NCI-H2196 (cell line): ENCODE measurements around the gene LAMC1.

ENCODE experiments used
- DNase-seq: peaks from one replicate; lab custom pipeline; 2025; ENCODE audit not compliant: unreplicated experiment; lab: John Stamatoyannopoulos, UW

The LAMC1 gene

DNA sequence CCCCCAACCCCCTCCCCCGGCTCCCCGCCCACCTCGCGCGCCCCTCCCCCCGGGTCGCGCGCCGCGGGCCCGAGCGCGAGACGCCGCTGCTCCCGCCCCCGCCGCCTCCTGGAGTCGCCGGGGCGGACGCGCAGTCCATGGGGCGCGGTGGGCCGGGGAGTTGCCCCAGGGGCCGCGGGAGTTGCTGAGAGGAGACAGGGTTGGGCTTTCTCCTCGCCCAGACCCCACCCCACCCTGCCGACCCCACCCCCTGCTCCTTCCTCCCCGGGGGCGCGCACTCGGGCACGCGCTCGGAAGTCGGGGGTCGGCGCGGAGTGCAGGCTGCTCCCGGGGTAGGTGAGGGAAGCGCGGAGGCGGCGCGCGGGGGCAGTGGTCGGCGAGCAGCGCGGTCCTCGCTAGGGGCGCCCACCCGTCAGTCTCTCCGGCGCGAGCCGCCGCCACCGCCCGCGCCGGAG, at the start of gene LAMC1:
Gene LAMC1, plus strand, starts transcription at position 275 of the 455 bp plus-strand sequence. CDS start 297 bp downstream, outside the sequence.
- peak; percentile 67 for DNase-seq

DNA sequence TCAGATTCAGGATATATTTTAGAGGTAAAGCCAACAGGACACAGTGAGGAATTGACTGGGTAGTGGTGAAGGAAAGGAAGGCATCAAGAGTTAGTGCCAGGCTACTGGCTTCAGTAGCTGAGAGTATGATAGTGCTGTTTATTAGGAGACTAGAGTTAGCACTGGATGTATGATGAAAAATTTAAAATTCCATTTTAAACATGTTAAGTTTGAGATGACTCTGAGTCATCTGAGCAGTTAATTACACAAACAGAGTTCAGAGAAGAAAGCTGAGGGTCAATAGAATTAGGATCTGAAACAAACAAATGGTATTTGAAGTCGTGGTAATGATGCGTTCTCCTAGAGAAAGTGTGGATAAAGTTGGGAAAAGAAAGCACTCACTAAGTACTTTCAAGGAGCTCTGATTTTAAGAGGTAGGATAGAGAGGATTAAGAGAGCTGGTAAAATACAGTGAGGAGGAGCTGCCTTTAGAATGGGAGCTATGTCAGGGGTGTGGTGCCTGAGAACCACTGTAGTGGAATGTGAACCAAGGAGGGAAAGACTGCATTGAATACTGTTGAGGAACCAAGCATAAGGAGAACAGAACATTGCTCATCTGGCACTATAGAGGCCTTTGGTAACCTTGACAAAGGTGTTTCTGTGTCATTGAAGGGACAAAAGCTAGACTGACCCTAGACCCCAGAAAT, 48.6 kb upstream of the LAMC1 start:
- no peak for DNase-seq

DNA sequence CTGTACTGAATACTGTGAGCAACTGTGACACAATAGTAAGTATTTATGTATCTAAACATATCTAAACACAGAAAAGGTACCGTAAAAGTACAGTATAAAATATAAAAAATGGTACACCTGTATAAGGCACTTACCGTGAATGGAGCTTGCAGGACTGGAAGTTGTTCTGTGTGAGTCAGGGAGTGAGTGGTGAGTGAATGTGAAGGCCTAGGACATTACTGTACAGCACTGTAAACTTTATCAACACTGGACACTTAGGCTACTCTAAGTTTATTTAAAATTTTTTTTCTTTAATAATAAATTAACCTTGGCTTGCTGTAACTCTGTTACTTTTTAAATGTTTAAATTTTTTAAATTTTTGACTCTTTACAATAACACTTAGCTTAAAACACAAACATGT, 45.7 kb upstream of the LAMC1 start:
- no peak for DNase-seq

DNA sequence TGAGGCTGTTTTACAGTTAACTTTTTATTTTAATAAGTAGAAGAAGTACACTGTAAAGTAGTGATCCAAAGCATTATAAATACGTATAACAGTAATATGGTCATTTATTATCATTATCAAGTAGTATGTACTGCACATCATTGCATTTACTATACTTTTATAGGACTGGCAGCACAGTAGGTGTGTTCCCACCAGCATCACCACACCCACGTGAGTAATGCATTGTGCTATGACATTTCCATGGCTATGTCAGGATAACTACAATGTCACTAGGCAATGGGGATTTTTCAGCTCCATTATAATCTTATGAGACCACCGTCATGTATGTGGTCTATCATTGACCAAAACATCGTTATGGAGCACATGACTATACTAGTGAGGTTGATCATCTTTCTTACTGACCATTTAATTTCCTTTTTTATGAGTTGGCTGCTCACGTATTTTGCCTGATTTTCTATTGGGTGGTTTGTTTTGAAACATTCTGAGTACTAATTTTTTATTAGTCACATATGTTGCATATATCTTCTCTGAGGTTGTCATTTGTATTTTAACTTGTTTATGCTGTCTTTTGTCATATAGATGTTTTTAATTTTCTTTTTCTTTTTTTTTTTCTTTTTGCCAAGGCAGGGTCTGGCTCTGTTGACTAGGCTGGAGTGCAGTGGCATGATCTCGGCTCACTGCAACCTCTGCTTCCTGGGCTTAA, 44.9 kb upstream of the LAMC1 start:
- no peak for DNase-seq

DNA sequence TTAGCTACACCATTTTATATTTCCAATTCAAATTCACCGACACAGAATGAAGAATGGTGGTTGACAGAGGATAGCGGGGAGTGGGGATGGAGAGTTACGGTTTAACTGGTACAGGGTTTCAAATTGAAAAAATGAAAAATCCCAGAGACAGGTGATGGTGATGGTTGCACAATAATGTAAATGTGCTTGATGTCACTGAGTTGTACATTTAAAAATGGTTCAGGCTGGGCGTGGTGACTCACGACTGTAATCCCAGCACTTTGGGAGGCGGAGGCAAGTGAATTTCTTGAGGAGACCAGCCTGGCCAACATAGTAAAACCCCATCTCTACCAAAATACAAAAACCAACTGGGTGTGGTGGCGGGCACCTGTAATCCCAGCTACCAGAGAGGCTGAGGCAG, 39.1 kb upstream of the LAMC1 start:
- DNase-seq = no peak

DNA sequence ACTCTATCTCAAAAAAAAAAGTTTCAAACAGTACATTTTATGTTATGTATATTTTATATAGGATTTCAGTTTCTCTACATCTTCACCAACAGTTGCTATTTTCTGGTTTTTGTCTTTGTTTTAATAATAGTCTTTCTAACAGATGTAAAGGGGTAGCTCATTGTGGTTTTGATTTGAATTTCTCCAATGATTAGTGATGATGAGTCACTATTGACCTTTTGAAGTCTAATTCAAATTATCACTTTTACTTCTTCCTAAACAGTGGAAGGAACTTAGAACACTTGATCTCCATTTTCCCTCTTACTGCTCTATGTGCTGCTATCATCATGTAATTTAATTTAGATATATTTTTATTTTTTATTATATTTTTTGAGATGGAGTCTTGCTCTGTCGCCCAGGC, 38.6 kb upstream of the LAMC1 start:
- DNase-seq = no peak

DNA sequence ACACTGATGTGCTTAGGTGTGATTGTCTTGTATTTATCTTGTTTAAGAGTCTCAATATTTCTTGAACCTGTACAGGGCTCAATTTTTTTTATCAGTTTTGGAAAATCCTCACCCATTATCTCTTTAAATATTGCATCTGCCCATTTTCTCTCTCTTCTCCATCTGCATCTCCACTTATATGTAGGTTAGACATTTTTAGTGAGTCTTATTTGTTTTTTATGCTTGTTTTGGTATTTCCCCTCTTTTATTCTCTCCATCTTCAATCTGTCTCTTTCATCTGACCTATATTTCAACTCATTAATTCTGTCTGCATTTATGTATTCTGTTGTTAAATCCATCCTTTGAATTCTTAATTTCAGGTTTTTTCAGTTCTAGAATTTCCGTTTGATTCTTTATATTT, 37.3 kb upstream of the LAMC1 start:
- no peak for DNase-seq

DNA sequence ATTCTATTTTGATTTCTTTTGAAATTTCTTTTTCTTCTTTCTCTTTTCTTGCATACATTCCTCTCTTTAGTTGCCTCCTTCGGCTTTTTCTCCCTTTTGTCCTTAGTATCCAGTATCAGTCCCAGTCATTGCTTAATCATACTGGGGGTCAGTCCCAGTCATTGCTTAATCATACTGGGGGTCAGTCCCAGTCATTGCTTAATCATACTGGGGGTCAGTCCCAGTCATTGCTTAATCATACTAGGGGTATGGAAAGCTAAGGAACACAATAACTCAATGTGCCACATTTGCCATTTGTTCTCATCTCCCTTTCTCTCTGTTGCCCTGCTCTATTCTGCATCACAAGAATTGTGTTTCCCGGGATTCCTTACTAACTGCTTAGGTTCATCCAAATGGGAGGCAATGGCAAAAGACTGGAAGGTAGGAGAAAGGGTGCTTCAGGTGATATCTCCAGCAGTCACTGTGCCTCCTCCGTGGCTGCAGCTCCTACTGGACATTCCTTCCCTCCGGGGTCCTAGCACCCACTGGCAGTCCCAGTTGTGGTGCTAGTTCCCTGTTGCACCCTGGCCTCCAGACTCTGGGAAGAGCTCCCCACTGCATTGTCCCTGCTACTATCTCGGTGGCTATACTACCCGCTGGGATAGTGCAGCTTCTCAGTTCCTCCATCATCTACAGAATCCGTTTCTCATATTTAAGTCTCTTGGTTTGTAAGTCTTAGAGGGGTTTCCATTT, 32.6 kb upstream of the LAMC1 start:
- no peak for DNase-seq

DNA sequence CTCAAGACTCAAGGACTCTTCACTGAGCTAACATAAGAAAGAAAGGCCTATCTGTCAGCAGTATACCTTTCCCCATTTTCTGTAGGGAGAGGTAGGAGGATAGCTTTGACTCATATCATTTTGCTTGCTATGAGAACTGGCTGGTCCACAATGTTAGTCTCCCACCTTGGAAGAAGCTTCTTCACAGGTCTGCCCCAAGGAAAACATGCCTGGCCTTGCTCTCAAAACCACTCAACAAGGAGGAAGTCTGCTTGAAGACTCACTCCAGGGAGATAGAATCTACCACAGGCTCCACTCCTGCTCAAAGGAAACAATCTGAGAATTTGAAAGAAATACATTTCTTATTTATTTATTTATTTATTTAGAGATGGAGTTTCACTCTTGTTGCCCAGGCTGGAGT, 29.5 kb upstream of the LAMC1 start:
- DNase-seq = no peak

DNA sequence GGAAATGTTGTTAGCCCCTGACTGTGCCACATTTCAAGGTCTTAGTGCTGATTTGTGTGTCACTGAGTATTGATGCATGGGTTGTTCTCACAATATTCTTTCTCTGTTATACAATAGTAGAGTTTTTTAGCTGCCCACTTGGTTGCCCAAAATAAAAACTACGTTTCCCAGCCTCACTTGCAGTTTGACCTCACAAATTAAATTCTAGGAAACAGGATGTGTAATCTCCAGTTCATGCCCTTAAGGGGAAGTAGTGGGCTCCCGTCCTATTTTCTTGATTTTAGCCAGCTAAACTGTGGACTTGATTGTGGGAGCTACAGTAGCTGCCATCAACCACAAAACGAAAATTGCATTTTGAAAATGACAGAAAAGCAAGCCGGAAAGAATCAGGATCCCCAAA, 27.3 kb upstream of the LAMC1 start:
- DNase-seq = no peak

DNA sequence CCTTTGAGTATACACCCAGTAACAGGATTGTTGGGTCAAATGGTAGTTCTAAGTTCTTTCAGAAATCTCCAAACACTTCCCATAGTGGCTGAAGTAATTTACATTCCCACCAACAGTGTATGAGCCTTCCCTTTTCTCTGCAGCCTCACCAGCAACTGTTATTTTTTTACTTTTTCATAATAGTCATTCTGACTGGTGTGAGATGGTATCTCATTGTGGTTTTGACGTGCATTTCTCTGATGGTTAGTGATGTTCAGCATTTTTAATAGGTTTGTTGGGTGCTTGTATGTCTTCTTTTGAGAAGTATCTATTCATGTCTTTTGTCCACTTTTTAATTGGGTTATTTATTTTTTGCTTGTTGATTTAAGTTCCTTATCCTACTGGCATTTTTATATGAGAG, 26.4 kb upstream of the LAMC1 start:
- DNase-seq = no peak

- no peak for DNase-seq
Measured at GRCh38 chr1:182998482-182998881, 24.7 kb upstream of the LAMC1 start.

DNA sequence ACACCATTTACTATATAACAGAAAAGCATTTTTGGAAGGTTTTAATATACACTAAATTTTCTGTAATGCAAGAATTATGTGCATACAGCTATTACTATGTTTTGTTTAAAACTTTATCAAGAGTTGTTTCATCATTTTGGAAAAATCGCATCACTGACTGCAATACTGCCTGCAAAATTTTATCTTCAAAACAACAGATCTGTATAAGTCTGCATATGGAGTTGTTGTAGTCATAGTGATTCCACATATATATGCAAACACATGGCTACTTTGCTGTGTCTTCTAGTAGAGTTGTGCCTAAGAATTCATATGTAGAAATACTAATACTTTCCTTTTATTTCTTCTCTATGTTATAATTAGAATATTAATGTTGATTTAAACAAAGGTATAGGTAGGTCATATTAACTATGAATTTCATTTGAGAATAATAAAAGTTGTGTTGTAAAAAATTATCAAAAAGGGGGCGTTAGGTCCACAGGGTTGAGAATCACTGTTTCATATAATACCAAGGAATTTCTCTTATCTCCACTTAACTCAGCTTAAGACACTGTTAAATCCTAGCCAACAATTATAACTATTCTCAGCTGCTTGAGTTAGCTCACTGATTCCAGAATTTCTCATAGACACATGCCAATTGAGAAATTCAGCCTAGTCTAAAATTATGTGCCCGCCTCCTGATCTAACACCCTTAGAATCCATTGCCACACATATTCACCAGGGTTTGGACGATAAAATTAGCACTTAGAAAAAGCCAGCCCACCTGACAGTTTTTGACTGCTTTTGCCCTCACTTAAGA, 22.9 kb upstream of the LAMC1 start:
- DNase-seq = no peak

- no peak for DNase-seq
Measured at GRCh38 chr1:183002267-183002666, 21.0 kb upstream of the LAMC1 start.

DNA sequence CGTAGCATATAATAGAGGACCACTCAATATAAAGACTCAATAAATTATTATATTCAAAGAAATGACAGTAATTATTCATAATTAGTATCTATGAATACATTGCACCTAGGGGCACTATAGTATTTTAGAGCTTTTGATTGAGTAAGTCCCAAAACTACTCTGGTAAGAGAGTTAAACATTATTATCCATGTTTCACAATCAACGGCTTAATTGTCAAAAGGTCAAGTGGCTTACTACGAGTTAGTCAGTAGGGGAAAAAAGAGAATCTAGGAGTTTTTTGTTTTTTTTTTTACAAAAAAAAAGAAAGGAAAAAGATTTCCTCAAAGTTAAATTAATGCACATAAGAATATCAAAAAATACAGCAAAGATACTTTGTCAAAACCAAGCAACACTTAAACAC, 20.4 kb upstream of the LAMC1 start:
- DNase-seq = no peak

DNA sequence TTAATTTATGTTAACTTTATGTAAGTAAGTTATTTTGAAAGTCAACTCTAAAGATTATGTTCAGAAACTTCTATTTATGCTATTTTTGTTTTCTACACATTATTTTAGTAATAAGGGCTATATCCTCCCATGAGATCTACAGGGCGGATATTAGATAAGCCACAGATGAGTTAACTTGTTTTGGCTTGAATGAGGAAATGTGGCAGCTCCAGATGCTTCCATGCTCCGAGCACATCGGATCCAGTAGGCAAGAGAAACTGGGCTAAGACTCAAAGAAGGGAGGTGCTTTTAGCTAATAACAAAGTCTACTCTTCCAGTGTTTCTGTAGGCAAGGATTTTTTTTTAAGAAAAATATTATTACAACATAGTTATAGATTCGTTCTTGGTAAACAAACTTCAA, 20.0 kb upstream of the LAMC1 start:
- no peak for DNase-seq

GRCh38 chr1:183004141-183004540, 19.1 kb upstream of the LAMC1 start:
- no peak for DNase-seq

DNA sequence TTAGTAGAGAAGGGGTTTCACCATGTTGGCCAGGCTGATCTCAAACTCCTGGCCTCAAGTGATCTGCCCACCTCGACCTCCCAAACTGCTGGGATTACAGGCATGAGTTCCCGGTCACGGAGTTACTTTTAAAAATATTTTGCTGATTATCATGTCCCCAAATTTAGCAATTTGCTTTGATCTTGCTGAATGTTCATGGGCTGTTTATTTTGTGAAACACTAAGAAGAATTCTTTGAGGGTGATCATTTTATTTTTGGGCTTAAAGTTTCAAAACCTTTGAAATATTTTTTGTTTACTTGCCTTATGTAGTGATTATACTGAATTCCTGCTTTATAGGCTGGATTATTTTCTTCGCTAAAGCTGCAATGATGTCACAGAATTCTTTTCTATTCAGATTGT, 11.4 kb upstream of the LAMC1 start:
- DNase-seq = no peak

GRCh38 chr1:183012301-183012994, 10.8 kb upstream of the LAMC1 start:
- DNase-seq = no peak

GRCh38 chr1:183019139-183019740, 4.0 kb upstream of the LAMC1 start:
- peak; percentile 63 for DNase-seq
